Measurements from ENCODE around the gene RPS6KB2.

DNA sequence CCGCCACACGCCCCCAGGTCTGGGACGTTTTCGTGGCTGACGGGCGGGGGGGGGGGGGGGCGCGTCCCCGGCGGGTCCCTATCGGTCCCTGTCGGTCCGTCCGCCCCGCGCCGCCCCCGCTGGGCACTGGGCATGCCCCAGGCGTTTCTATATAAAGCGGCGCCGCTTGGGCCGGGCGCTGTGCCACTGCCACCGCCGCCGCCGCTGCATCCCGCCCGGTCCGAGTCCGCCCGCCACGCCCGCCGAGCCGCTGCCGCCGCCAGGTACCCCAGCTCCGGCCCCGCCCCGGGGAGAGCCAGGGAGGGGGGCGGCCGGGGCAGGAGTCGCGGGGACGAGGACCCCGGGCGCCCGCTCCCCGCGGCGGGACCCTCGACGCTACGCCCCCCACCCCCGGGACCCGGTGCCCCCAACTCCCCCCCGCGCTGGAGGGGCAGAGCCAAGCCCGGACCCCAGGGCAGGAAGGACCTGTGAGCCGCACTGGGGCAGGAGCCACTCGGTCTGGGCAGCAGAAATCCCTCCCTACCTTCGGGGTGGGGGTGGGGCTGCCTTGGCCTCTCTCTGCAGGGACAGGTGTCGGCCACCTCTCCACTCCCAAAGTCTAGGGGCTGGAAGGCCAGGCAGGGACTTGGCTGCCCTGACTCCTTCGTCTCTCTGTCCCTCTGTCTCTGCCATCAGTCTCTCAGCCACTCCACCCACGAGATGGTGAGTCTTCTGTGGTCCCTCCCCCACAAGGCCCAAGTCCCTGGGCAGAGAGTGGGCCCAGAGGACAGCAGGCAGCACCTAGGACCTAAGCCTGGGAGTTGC is 12.6 kb upstream of the RPS6KB2 start, which contains the start of gene CARNS1:
- TF ChIP-seq, protein P1, sequence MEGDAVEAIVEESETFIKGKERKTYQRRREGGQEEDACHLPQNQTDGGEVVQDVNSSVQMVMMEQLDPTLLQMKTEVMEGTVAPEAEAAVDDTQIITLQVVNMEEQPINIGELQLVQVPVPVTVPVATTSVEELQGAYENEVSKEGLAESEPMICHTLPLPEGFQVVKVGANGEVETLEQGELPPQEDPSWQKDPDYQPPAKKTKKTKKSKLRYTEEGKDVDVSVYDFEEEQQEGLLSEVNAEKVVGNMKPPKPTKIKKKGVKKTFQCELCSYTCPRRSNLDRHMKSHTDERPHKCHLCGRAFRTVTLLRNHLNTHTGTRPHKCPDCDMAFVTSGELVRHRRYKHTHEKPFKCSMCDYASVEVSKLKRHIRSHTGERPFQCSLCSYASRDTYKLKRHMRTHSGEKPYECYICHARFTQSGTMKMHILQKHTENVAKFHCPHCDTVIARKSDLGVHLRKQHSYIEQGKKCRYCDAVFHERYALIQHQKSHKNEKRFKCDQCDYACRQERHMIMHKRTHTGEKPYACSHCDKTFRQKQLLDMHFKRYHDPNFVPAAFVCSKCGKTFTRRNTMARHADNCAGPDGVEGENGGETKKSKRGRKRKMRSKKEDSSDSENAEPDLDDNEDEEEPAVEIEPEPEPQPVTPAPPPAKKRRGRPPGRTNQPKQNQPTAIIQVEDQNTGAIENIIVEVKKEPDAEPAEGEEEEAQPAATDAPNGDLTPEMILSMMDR (IDR thresholded peaks at IDR 0.05): no peak
- TF ChIP-seq POLR2A (IDR thresholded peaks at IDR 0.05): no peak
